RWPE2 (cell line): ENCODE results near the gene SREBF2.

Experiments used
- ATAC-seq: fragments of 200-7000 bp; cut with Tn5 transposase; 3 replicates; pipeline ENCODE4 v1.9.1; 2021; ENCODE audit warnings: low read depth
- DNase-seq: peaks from one replicate; pipeline ENCODE4 v3.0.0-alpha.2; 2020; ENCODE audit warnings: low spot score
- H3K27ac ChIP-seq: fragments of 450-650 bp; 2 replicates; pipeline ENCODE4 v1.5.1; 2017; ENCODE audit warnings: mild to moderate bottlenecking; ENCODE audit not compliant: poor library complexity, severe bottlenecking
- H3K27me3 ChIP-seq: fragments of 250-450 bp; sonication (Bioruptor Pico); 2 replicates; pipeline ENCODE4 v1.5.1; 2021; ENCODE audit warnings: mild to moderate bottlenecking, moderate library complexity; ENCODE audit not compliant: insufficient read depth, poor library complexity, severe bottlenecking
- H3K36me3 ChIP-seq: fragments of 250-450 bp; sonication (Bioruptor Pico); 2 replicates; pipeline ENCODE4 v1.5.1; 2020; ENCODE audit warnings: low read depth, mild to moderate bottlenecking, moderate library complexity
- H3K4me1 ChIP-seq: fragments of 250-450 bp; sonication (Bioruptor Pico); 2 replicates; pipeline ENCODE4 v1.5.1; 2021; ENCODE audit warnings: mild to moderate bottlenecking, moderate library complexity; ENCODE audit not compliant: insufficient read depth, poor library complexity, severe bottlenecking
- H3K4me3 ChIP-seq: fragments of 250-450 bp; sonication (Bioruptor Pico); 2 replicates; pipeline ENCODE4 v1.5.1; 2021; ENCODE audit warnings: mild to moderate bottlenecking, moderate library complexity; ENCODE audit not compliant: severe bottlenecking
- H3K9me3 ChIP-seq: fragments of 250-450 bp; sonication (Bioruptor Pico); 2 replicates; pipeline ENCODE4 v1.5.1; 2021; ENCODE audit warnings: mild to moderate bottlenecking, moderate library complexity; ENCODE audit not compliant: severe bottlenecking
- CTCF ChIP-seq: fragments of 450-650 bp; IDR thresholded peaks from one replicate; pipeline ENCODE4 v1.5.1; 2017; ENCODE audit warnings: mild to moderate bottlenecking, moderate library complexity; ENCODE audit not compliant: poor library complexity, severe bottlenecking

SREBF2 gene

GRCh38 chr22:41845380-41846267 lies 12.7 kb downstream of the SREBF2 start:
- no peak for TF ChIP-seq CTCF
- H3K36me3 ChIP-seq = peaks cover 75% of the 10 kb centered on the region

GRCh38 chr22:41846268-41846987 lies 13.5 kb downstream of the SREBF2 start:
- no peaks in the 10 kb centered on the region for H3K27me3 ChIP-seq
- H3K9me3 ChIP-seq = no peaks in the 10 kb centered on the region
- peaks cover 54% of the 10 kb centered on the region for H3K4me1 ChIP-seq
- TF ChIP-seq CTCF = no peak
- H3K4me3 ChIP-seq = no peak overlapping the region
- peak overlapping the region; percentile 35 for H3K27ac ChIP-seq
- peaks cover 75% of the 10 kb centered on the region for H3K36me3 ChIP-seq
- peak; percentile 20; the same call in 2 of the 3 replicates for ATAC-seq
- no peak for DNase-seq

More at GRCh38 chr22:41845380-41846267, 12.7 kb downstream of the SREBF2 start:
- H3K4me3 ChIP-seq = no peak overlapping the region
- no peak for ATAC-seq
- H3K4me1 ChIP-seq = peaks cover 62% of the 10 kb centered on the region
- H3K27ac ChIP-seq = peak overlapping the region; percentile 35
- no peaks in the 10 kb centered on the region for H3K27me3 ChIP-seq
- no peak for DNase-seq
- no peaks in the 10 kb centered on the region for H3K9me3 ChIP-seq

- no peak overlapping the region for H3K4me3 ChIP-seq
- ATAC-seq = peak; percentile 50; the same call in 2 of the 3 replicates
- TF ChIP-seq CTCF = no peak
- H3K9me3 ChIP-seq = no peaks in the 10 kb centered on the region
- no peaks in the 10 kb centered on the region for H3K27me3 ChIP-seq
- peaks cover 67% of the 10 kb centered on the region for H3K36me3 ChIP-seq
- peaks cover 46% of the 10 kb centered on the region for H3K4me1 ChIP-seq
- H3K27ac ChIP-seq = peak overlapping the region; percentile 35
- DNase-seq = no peak
Observed at GRCh38 chr22:41847300-41847699, 14.4 kb downstream of the SREBF2 start.

DNA sequence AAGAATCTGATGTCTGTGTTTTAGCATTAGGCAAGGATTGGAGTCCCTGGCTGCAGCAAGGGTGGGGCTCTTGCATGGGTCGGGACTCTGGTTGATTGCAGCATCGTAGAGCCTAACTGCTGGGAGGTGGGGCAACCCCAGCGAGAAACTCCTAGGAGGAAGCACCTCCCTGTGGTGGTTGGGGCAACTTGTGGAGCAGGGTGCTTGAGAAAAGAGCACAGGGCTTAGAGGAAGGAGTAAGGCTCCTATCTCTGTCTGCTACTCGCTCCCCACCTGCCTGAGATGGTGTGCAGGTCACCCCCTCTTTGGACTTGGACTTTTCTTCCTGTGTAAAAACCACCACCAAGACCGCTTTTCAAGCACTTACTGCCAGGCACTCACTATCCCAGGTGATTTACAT lies 15.6 kb downstream of the SREBF2 start:
- ATAC-seq (no peak), DNase-seq (no peak)
- H3K27ac ChIP-seq = no peak overlapping the region
- no peaks in the 10 kb centered on the region for H3K27me3 ChIP-seq
- no peak overlapping the region for H3K4me3 ChIP-seq
- H3K9me3 ChIP-seq = no peaks in the 10 kb centered on the region
- no peak for TF ChIP-seq CTCF
- peaks cover 34% of the 10 kb centered on the region for H3K4me1 ChIP-seq
- peaks cover 56% of the 10 kb centered on the region for H3K36me3 ChIP-seq
